ENCODE results near the gene BCKDHA.

- no peak for TF ChIP-seq POLR2AphosphoS5 (IDR thresholded peaks at IDR 0.05; ENCODE audit: low read depth, low read length)
- no peak for TF ChIP-seq TAF1 (IDR thresholded peaks at IDR 0.05; ENCODE audit: borderline replicate concordance, low read depth, low read length)
These were observed 55.1 kb downstream of the BCKDHA start for GRCh38 chr19:41452584-41453275.

Measured in GM12892 (cell line).